ENCODE measurements around the gene STARD9. TPM values are rescaled to one million over a fixed set of nuclear protein-coding genes. Genes with fewer than 3 reads are reported as not detected.

The STARD9 gene
- total and polyA plus RNA-seq, 2 experiments from 2014 or later: 0.60 to 1.4 TPM

- TF ChIP-seq EZH2phosphoT487 (IDR thresholded peaks at IDR 0.05; ENCODE audit: insufficient read depth, low read depth): no peak
- no peak for TF ChIP-seq EZH2 (IDR thresholded peaks at IDR 0.05; ENCODE audit: insufficient read depth, poor library complexity, severe bottlenecking)
- no peak overlapping the region for H3K4me3 ChIP-seq
- DNase-seq: no peak
These were observed 153.2 kb downstream of the STARD9 start for GRCh38 chr15:42728560-42728959.

GRCh38 chr15:42728972-42729371, 153.6 kb downstream of the STARD9 start:
- H2AFZ ChIP-seq: no peak overlapping the region
- no peak overlapping the region for H3K27ac ChIP-seq
- TF ChIP-seq EZH2phosphoT487 (IDR thresholded peaks at IDR 0.05; ENCODE audit: insufficient read depth, low read depth): no peak
- TF ChIP-seq EZH2 (IDR thresholded peaks at IDR 0.05; ENCODE audit: insufficient read depth, poor library complexity, severe bottlenecking): no peak
- H3F3A ChIP-seq (ENCODE audit: insufficient read depth): no peaks in the 10 kb centered on the region
- in situ Hi-C loops (cut with MboI): no loop called here
- DNase-seq: no peak
- H3K79me2 ChIP-seq (ENCODE audit: insufficient read depth): no peaks in the 10 kb centered on the region
- no peak overlapping the region for H3K9ac ChIP-seq
- H3K9me3 ChIP-seq (ENCODE audit: low read depth): no peaks in the 10 kb centered on the region
- H3K4me1 ChIP-seq (ENCODE audit: insufficient read depth): no peaks in the 10 kb centered on the region
- H3K4me3 ChIP-seq: no peak overlapping the region
- H3K4me2 ChIP-seq (ENCODE audit: unreplicated experiment): no peak overlapping the region
- 88% methylated on average over 14 of the region's 14 CpGs for WGBS, 2 experiments (ENCODE audit: low coverage in 1 of 2, low lambda C conversion rate in 2 of 2, missing lambda C conversion rate in 2 of 2)
- no peaks in the 10 kb centered on the region for H3K27me3 ChIP-seq (replicated peaks; ENCODE audit: insufficient read depth)
- no peaks in the 10 kb centered on the region for H3K9me2 ChIP-seq (ENCODE audit: insufficient read depth)
- H4K20me1 ChIP-seq (ENCODE audit: insufficient read depth): no peaks in the 10 kb centered on the region
- H3K36me3 ChIP-seq (ENCODE audit: low read depth): peaks cover 14% of the 10 kb centered on the region; the same call in 1 of the 2 replicates

More at GRCh38 chr15:42728560-42728959, 153.2 kb downstream of the STARD9 start:
- in situ Hi-C loops (cut with MboI): no loop called here
- Histone ChIP-seq H4K20me1 (ENCODE audit: insufficient read depth) (no peaks in the 10 kb centered on the region), H3K4me2 (ENCODE audit: unreplicated experiment) (no peak overlapping the region), H3K9me2 (ENCODE audit: insufficient read depth) (no peaks in the 10 kb centered on the region), H3K36me3 (ENCODE audit: low read depth) (peaks cover 17% of the 10 kb centered on the region; the same call in 1 of the 2 replicates), H2AFZ (no peak overlapping the region), H3F3A (ENCODE audit: insufficient read depth) (no peaks in the 10 kb centered on the region), H3K27me3 (replicated peaks; ENCODE audit: insufficient read depth) (no peaks in the 10 kb centered on the region), H3K9me3 (ENCODE audit: low read depth) (no peaks in the 10 kb centered on the region), H3K4me1 (ENCODE audit: insufficient read depth) (no peaks in the 10 kb centered on the region), H3K79me2 (ENCODE audit: insufficient read depth) (no peaks in the 10 kb centered on the region), H3K27ac (no peak overlapping the region), H3K9ac (no peak overlapping the region)
- 86 to 87% methylated on average over 5 of the region's 5 CpGs for WGBS, 2 experiments (ENCODE audit: low coverage in 1 of 2, low lambda C conversion rate in 2 of 2, missing lambda C conversion rate in 2 of 2)

GRCh38 chr15:42729409-42729808, 154.0 kb downstream of the STARD9 start:
- no peak overlapping the region for H3K4me2 ChIP-seq (ENCODE audit: unreplicated experiment)
- no peak overlapping the region for H3K27ac ChIP-seq
- H3F3A ChIP-seq (ENCODE audit: insufficient read depth): no peaks in the 10 kb centered on the region
- H3K27me3 ChIP-seq (replicated peaks; ENCODE audit: insufficient read depth): no peaks in the 10 kb centered on the region
- H3K9me3 ChIP-seq (ENCODE audit: low read depth): no peaks in the 10 kb centered on the region
- no peaks in the 10 kb centered on the region for H3K79me2 ChIP-seq (ENCODE audit: insufficient read depth)
- H3K4me1 ChIP-seq (ENCODE audit: insufficient read depth): no peaks in the 10 kb centered on the region
- 94 to 97% methylated on average over 7 of the region's 7 CpGs for WGBS, 2 experiments (ENCODE audit: low coverage in 1 of 2, low lambda C conversion rate in 2 of 2, missing lambda C conversion rate in 2 of 2)
- H3K4me3 ChIP-seq: no peak overlapping the region
- H3K9ac ChIP-seq: no peak overlapping the region
- H3K36me3 ChIP-seq (ENCODE audit: low read depth): peaks cover 13% of the 10 kb centered on the region; the same call in 1 of the 2 replicates
- no peak for DNase-seq
- no peaks in the 10 kb centered on the region for H3K9me2 ChIP-seq (ENCODE audit: insufficient read depth)
- no peak for TF ChIP-seq EZH2phosphoT487 (IDR thresholded peaks at IDR 0.05; ENCODE audit: insufficient read depth, low read depth)
- TF ChIP-seq EZH2 (IDR thresholded peaks at IDR 0.05; ENCODE audit: insufficient read depth, poor library complexity, severe bottlenecking): no peak
- no peaks in the 10 kb centered on the region for H4K20me1 ChIP-seq (ENCODE audit: insufficient read depth)
- in situ Hi-C loops (cut with MboI): no loop called here
- H2AFZ ChIP-seq: no peak overlapping the region

- H3K36me3 ChIP-seq (ENCODE audit: low read depth): peaks cover 13% of the 10 kb centered on the region; the same call in 1 of the 2 replicates
These were observed 154.7 kb downstream of the STARD9 start for GRCh38 chr15:42730135-42730534.

More at GRCh38 chr15:42730135-42730534, 154.7 kb downstream of the STARD9 start:
- Histone ChIP-seq H3K9me3 (ENCODE audit: low read depth) (no peaks in the 10 kb centered on the region), H2AFZ (no peak overlapping the region), H3K4me2 (ENCODE audit: unreplicated experiment) (no peak overlapping the region), H3K9me2 (ENCODE audit: insufficient read depth) (no peaks in the 10 kb centered on the region), H3K79me2 (ENCODE audit: insufficient read depth) (0 out of 2 replicates have a peak, but pooled peaks cover 3% of the 10 kb centered on the region), H4K20me1 (ENCODE audit: insufficient read depth) (no peaks in the 10 kb centered on the region), H3F3A (ENCODE audit: insufficient read depth) (no peaks in the 10 kb centered on the region), H3K4me1 (ENCODE audit: insufficient read depth) (no peaks in the 10 kb centered on the region), H3K4me3 (no peak overlapping the region), H3K27ac (no peak overlapping the region), H3K9ac (no peak overlapping the region), H3K27me3 (replicated peaks; ENCODE audit: insufficient read depth) (no peaks in the 10 kb centered on the region)
- DNase-seq: no peak
- WGBS, 2 experiments (ENCODE audit: low coverage in 1 of 2, low lambda C conversion rate in 2 of 2, missing lambda C conversion rate in 2 of 2): 79 to 80% methylated on average over 8 of the region's 8 CpGs
- no peak for TF ChIP-seq EZH2phosphoT487 (IDR thresholded peaks at IDR 0.05; ENCODE audit: insufficient read depth, low read depth)
- TF ChIP-seq EZH2 (IDR thresholded peaks at IDR 0.05; ENCODE audit: insufficient read depth, poor library complexity, severe bottlenecking): no peak
- in situ Hi-C loops (cut with MboI): no loop called here

All from GM23248 (cell line).